ENCODE measurements around the gene MOSPD2. TPM values are rescaled to one million over a fixed set of nuclear protein-coding genes. Genes with fewer than 3 reads are reported as not detected.

Gene MOSPD2
- total and polyA plus RNA-seq, 2 of the 4 experiments (the other 2 are of a cell fraction) = 14.1 to 22.2 TPM

DNA sequence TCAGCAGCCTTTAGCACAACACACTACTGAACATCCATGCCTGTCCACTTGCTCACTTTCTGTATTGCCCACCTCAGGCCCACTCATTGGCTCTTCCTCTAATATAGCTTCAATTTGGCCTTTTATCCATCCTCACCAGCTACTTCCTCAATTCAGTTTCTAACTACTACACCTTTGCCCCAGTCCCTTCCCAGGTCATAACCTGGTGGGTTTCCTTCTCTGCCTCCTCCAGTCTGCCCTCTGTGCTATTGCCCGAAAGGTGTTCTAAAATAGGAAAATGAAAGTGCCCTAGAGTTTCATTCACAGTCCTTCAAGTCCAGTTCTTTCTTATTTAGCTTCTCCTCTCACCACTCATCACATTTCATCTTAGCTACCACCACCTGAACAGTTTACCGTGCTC, 23.1 kb downstream of the MOSPD2 start:
- in situ Hi-C loops (cut with MboI; ENCODE audit: low sequenced_read_pairs) = no loop called here
- Histone ChIP-seq H4K91ac (ENCODE audit: insufficient read depth, low read depth, low read length) (no peak overlapping the region), H2BK5ac (ENCODE audit: low read depth, low read length, poor library complexity, severe bottlenecking) (no peak overlapping the region), H2BK120ac (ENCODE audit: low read depth, low read length) (no peak overlapping the region), H3K79me1 (ENCODE audit: low read depth in 1 of 2, low read length in 2 of 2) (peaks cover 5 to 7% of the 10 kb centered on the region in 2 experiments; a peak in 2 of 4 replicates), H3K4me1 (ENCODE audit: control insufficient read depth, insufficient read depth, low read length) (no peaks in the 10 kb centered on the region), H3K27ac (ENCODE audit: insufficient read depth, low read length) (no peak overlapping the region), H3K4me2 (ENCODE audit: low read depth, low read length) (no peak overlapping the region), H4K5ac (ENCODE audit: low read depth, low read length) (no peak overlapping the region), H2AK9ac (replicated peaks; ENCODE audit: low read depth, low read length, poor library complexity) (peak overlapping the region; percentile 29), H3K9me1 (ENCODE audit: insufficient read depth, low read length) (0 out of 2 replicates have a peak, but pooled peaks cover 3% of the 10 kb centered on the region), H3K56ac (ENCODE audit: extremely low read depth, insufficient read depth, low read length) (no peak overlapping the region), H3K4ac (ENCODE audit: low read depth, low read length) (no peak overlapping the region), H2BK20ac (ENCODE audit: low read depth, low read length) (no peak overlapping the region), H3K9me3 (ENCODE audit: control insufficient read depth, insufficient read depth, low read length) (no peaks in the 10 kb centered on the region), H4K20me1 (ENCODE audit: insufficient read depth, low read length) (no peaks in the 10 kb centered on the region), H3K14ac (replicated peaks; ENCODE audit: low read depth, low read length) (no peak overlapping the region), H3K27me3 (ENCODE audit: control insufficient read depth, insufficient read depth, low read length) (no peaks in the 10 kb centered on the region), H3K4me3 (ENCODE audit: insufficient read depth, low read depth, low read length) (no peak overlapping the region), H4K8ac (ENCODE audit: low read depth in 2 of 2, low read length in 2 of 2) (no peak overlapping the region), H3K18ac (ENCODE audit: low read depth, low read length) (no peak overlapping the region), H3K23ac (ENCODE audit: low read depth, low read length) (no peak overlapping the region), H2BK15ac (ENCODE audit: low read depth, low read length) (no peak overlapping the region), H2AFZ (replicated peaks; ENCODE audit: low read length, poor library complexity) (no peak overlapping the region), H3K9ac (ENCODE audit: low read depth, low read length) (no peak overlapping the region), H2AK5ac (ENCODE audit: low read depth, low read length) (no peak overlapping the region), H3K36me3 (ENCODE audit: control insufficient read depth, insufficient read depth, low read length) (0 out of 2 replicates have a peak, but pooled peaks cover 3% of the 10 kb centered on the region)
- ChIA-PET POLR2A (ENCODE audit: unreplicated experiment) (no interaction called here), CTCF (no interaction called here)
- intact Hi-C loops (cut with micrococcal nuclease) = no loop called here
- ATAC-seq (ENCODE audit: low read depth) (no peak), DNase-seq (no peak)
- BruUV-seq (replicated peaks) = no TSS peak
- TF ChIP-seq MAFK (IDR thresholded peaks at IDR 0.05; ENCODE audit: low read depth, low read length) = no peak
- TF ChIP-seq, protein P1, sequence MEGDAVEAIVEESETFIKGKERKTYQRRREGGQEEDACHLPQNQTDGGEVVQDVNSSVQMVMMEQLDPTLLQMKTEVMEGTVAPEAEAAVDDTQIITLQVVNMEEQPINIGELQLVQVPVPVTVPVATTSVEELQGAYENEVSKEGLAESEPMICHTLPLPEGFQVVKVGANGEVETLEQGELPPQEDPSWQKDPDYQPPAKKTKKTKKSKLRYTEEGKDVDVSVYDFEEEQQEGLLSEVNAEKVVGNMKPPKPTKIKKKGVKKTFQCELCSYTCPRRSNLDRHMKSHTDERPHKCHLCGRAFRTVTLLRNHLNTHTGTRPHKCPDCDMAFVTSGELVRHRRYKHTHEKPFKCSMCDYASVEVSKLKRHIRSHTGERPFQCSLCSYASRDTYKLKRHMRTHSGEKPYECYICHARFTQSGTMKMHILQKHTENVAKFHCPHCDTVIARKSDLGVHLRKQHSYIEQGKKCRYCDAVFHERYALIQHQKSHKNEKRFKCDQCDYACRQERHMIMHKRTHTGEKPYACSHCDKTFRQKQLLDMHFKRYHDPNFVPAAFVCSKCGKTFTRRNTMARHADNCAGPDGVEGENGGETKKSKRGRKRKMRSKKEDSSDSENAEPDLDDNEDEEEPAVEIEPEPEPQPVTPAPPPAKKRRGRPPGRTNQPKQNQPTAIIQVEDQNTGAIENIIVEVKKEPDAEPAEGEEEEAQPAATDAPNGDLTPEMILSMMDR (conservative IDR thresholded peaks at IDR 0.05; ENCODE audit: low read depth, low read length) = no peak
- TF ChIP-seq FOS (IDR thresholded peaks at IDR 0.05; ENCODE audit: low read depth, low read length) = no peak
- TF ChIP-seq BHLHE40 (IDR thresholded peaks at IDR 0.05; ENCODE audit: low read depth, low read length) = no peak
- no peak for TF ChIP-seq MXI1 (IDR thresholded peaks at IDR 0.05; ENCODE audit: borderline replicate concordance, low read depth, low read length)
- no peak for TF ChIP-seq RFX5 (IDR thresholded peaks at IDR 0.05; ENCODE audit: low read depth, low read length)
- TF ChIP-seq CEBPB (IDR thresholded peaks at IDR 0.05; ENCODE audit: low read depth, low read length) = no peak
- TF ChIP-seq NFE2L2 (IDR thresholded peaks at IDR 0.05; ENCODE audit: low read depth, low read length) = no peak
- no peak for TF ChIP-seq RAD21 (IDR thresholded peaks at IDR 0.05; ENCODE audit: low read length)
- TF ChIP-seq, protein P2, sequence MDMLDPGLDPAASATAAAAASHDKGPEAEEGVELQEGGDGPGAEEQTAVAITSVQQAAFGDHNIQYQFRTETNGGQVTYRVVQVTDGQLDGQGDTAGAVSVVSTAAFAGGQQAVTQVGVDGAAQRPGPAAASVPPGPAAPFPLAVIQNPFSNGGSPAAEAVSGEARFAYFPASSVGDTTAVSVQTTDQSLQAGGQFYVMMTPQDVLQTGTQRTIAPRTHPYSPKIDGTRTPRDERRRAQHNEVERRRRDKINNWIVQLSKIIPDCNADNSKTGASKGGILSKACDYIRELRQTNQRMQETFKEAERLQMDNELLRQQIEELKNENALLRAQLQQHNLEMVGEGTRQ (IDR thresholded peaks at IDR 0.05; ENCODE audit: low read depth, low read length) = no peak
- no peak for TF ChIP-seq CHD1 (IDR thresholded peaks at IDR 0.05; ENCODE audit: low read depth, low read length)
- TF ChIP-seq RCOR1 (IDR thresholded peaks at IDR 0.05; ENCODE audit: insufficient replicate concordance, low read length) = no peak
- TF ChIP-seq MAZ (IDR thresholded peaks at IDR 0.05; ENCODE audit: borderline replicate concordance, low read depth, low read length) = no peak
- TF ChIP-seq, protein P3, sequence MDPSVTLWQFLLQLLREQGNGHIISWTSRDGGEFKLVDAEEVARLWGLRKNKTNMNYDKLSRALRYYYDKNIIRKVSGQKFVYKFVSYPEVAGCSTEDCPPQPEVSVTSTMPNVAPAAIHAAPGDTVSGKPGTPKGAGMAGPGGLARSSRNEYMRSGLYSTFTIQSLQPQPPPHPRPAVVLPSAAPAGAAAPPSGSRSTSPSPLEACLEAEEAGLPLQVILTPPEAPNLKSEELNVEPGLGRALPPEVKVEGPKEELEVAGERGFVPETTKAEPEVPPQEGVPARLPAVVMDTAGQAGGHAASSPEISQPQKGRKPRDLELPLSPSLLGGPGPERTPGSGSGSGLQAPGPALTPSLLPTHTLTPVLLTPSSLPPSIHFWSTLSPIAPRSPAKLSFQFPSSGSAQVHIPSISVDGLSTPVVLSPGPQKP (IDR thresholded peaks at IDR 0.05; ENCODE audit: borderline replicate concordance, low read depth, low read length) = no peak
- TF ChIP-seq SMC3 (IDR thresholded peaks at IDR 0.05; ENCODE audit: low read depth, low read length) = no peak
- 100% methylated on average over 1 of the region's 2 CpGs; no CpG with 5 or more reads in 1 of the 2 experiments for WGBS, 2 experiments (ENCODE audit: extremely low coverage in 2 of 2, insufficient read length in 1 of 2)
- dilution Hi-C loops (cut with HindIII; ENCODE audit: low sequenced_read_pairs, unreplicated experiment) = no loop called here
